Measurements from ENCODE around the gene CAPZA2.

The CAPZA2 gene

GRCh38 chr7:116952635-116953371 lies 90.4 kb downstream of the CAPZA2 start:
- DNase-seq (ENCODE audit: low read depth), result no peak
- TF ChIP-seq CTCF (IDR thresholded peaks at IDR 0.05; ENCODE audit: low read depth, low read length, missing control alignments), result no peak
- H3K4me3 ChIP-seq (ENCODE audit: low read depth, low read length), result peak overlapping the region; percentile 70

GRCh38 chr7:116953372-116953905 lies 91.1 kb downstream of the CAPZA2 start, which contains the start of gene ST7:
TSS of gene ST7 (plus strand) at chr7:116953501. CDS start at chr7:116953541, 40 bp downstream.
- DNase-seq (ENCODE audit: low read depth), result no peak
- peak within 1 kb of the TSS; percentile 70 for H3K4me3 ChIP-seq (ENCODE audit: low read depth, low read length)
- no peak for TF ChIP-seq CTCF (IDR thresholded peaks at IDR 0.05; ENCODE audit: low read depth, low read length, missing control alignments)

DNA sequence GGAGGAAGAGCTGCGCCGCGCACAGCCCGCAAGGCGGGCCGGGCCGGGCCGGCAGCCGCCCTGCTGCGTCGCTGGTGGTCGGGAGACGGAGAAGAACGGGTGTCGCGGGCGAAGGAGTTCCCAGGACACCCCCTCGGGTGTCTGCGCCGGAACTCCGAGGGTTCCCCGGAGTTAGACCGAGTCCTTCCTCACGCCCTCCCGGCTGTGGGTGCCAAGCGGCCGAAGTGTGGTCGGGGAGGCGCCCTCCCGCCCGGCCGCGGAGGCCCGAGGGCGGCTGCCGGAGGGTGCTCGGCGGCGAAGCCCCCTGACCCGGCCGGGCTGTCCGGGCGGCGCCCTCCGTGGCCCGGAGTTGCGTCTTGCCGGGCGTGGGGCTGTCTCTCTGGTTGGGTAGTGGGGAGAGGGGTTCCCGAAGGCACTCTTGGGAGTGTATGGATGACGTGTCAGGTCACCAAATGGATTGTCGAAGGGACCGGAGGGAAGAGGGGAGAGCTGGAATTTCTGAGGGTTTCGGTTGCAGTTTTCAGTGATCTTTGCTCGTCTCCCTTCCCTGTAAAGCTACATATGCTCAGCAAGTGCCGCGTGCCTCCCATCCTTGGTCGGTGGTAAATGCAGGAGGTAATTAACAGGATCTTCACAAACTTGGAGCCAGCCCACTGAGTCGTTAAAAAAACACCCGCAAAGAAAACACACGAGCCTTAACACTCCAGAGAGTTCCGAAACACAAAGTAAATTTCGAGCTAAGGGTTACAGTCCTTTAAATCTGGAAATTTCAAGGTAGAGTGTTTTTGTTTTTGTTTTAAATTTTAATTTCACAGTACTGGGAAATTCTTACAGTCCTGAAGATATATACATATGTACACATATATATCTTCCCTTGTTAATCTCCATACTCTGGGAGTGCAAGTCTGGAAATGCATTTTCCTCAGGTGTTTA lies 91.8 kb downstream of the CAPZA2 start:
- peak overlapping the region; percentile 70 for H3K4me3 ChIP-seq (ENCODE audit: low read depth, low read length)
- no peak for TF ChIP-seq CTCF (IDR thresholded peaks at IDR 0.05; ENCODE audit: low read depth, low read length, missing control alignments)
- DNase-seq (ENCODE audit: low read depth), result no peak

DNA sequence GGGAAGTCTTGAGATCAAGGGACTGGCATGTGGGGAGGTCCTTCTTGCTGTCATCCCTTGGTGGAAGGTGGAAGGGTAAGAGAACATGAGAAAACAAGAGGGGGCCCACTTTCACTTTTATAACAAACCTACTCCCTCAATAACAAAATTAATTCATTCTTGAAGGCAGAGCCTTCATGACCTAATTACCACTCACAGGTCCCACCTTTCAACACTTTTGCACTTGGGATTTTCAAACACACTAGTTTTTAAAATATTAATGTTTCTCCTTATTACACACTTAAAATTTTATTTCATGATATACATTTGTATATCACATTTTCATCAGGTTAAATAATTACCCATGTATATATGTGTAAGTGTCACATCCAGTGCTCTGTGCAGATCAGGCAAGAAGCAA lies 93.0 kb downstream of the CAPZA2 start:
- H3K4me3 ChIP-seq (ENCODE audit: low read depth, low read length), result peak overlapping the region; percentile 70
- no peak for DNase-seq (ENCODE audit: low read depth)

GRCh38 chr7:116955801-116956476 lies 93.6 kb downstream of the CAPZA2 start:
- peak overlapping the region; percentile 70; the same call in 1 of the 2 replicates for H3K4me3 ChIP-seq (ENCODE audit: low read depth, low read length)
- DNase-seq (ENCODE audit: low read depth), result peak; percentile 87
- TF ChIP-seq CTCF (IDR thresholded peaks at IDR 0.05; ENCODE audit: low read depth, low read length, missing control alignments), result no peak

More for the DNA sequence above, 93.0 kb downstream of the CAPZA2 start:
- no peak for TF ChIP-seq CTCF (IDR thresholded peaks at IDR 0.05; ENCODE audit: low read depth, low read length, missing control alignments)

GRCh38 chr7:116956477-116956804 lies 94.1 kb downstream of the CAPZA2 start:
- no peak for DNase-seq (ENCODE audit: low read depth)
- H3K4me3 ChIP-seq (ENCODE audit: low read depth, low read length), result peak overlapping the region; percentile 25; the same call in 1 of the 2 replicates
- TF ChIP-seq CTCF (IDR thresholded peaks at IDR 0.05; ENCODE audit: low read depth, low read length, missing control alignments), result no peak
